ENCODE results near the gene HOXC10. TPM values are rescaled to one million over a fixed set of nuclear protein-coding genes. Genes with fewer than 3 reads are reported as not detected.

The HOXC10 gene
- polyA plus RNA-seq, 3 donors, result not detected

GRCh38 chr12:54030442-54030801 lies 45.5 kb downstream of the HOXC10 start:
- Mint-ChIP-seq H3K4me1 (peaks cover 21% of the 10 kb centered on the region), H3K27me3 (ENCODE audit: low read depth in 3 of 3) (peaks cover 93 to 98% (median 96%) of the 10 kb centered on the region in 3 donors), H3K27ac (no peak overlapping the region), H3K4me3 (peak overlapping the region in 1 of 2 donors; percentile 68), H3K36me3 (peaks cover 5 to 22% of the 10 kb centered on the region in 2 donors), H3K9me3 (peaks cover 6 to 40% (median 30%) of the 10 kb centered on the region in 7 donors)
- no peak overlapping the region for H2AFZ ChIP-seq (ENCODE audit: insufficient read depth, low read depth, low read length, poor library complexity, severe bottlenecking)
- no CpG with 5 or more reads among the region's 7 CpGs for WGBS (ENCODE audit: insufficient coverage)
- intact Hi-C loops (cut with micrococcal nuclease), result loop anchor here in 1 of 2 donors (10.0 kb wide), 1 partner anchor 56 kb away; the partner anchor contains the start of genes HOTAIR and HOXC11
- no peak overlapping the region for H3K4me3 ChIP-seq (replicated peaks in 1 of 3; ENCODE audit: low read depth in 2 of 3, low read length in 3 of 3)
- TF ChIP-seq, protein P1, sequence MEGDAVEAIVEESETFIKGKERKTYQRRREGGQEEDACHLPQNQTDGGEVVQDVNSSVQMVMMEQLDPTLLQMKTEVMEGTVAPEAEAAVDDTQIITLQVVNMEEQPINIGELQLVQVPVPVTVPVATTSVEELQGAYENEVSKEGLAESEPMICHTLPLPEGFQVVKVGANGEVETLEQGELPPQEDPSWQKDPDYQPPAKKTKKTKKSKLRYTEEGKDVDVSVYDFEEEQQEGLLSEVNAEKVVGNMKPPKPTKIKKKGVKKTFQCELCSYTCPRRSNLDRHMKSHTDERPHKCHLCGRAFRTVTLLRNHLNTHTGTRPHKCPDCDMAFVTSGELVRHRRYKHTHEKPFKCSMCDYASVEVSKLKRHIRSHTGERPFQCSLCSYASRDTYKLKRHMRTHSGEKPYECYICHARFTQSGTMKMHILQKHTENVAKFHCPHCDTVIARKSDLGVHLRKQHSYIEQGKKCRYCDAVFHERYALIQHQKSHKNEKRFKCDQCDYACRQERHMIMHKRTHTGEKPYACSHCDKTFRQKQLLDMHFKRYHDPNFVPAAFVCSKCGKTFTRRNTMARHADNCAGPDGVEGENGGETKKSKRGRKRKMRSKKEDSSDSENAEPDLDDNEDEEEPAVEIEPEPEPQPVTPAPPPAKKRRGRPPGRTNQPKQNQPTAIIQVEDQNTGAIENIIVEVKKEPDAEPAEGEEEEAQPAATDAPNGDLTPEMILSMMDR (IDR thresholded peaks at IDR 0.05), result no peak
- H4K20me1 ChIP-seq (ENCODE audit: insufficient read depth, low read length), result no peaks in the 10 kb centered on the region
- H3K9ac ChIP-seq (ENCODE audit: insufficient read depth, low read length, poor library complexity, severe bottlenecking), result no peak overlapping the region
- H3K4me2 ChIP-seq (replicated peaks; ENCODE audit: extremely low read depth, low read length, poor library complexity, severe bottlenecking), result no peak overlapping the region
- H3K27me3 ChIP-seq (ENCODE audit: control insufficient read depth in 2 of 2, insufficient read depth in 2 of 2, low read length in 2 of 2), result peaks cover 88 to 99% of the 10 kb centered on the region in 2 donors
- no peak for DNase-seq
- no peak overlapping the region for H3K27ac ChIP-seq (ENCODE audit: low read depth in 1 of 2, low read length in 2 of 2)
- H3K9me3 ChIP-seq (replicated peaks in 1 of 2; ENCODE audit: control insufficient read depth in 1 of 2, insufficient read depth in 1 of 2, low read length in 2 of 2), result peaks cover 26 to 52% of the 10 kb centered on the region in 2 donors
- no peaks in the 10 kb centered on the region for H3K79me2 ChIP-seq (ENCODE audit: insufficient read depth, low read length)
- no peaks in the 10 kb centered on the region for H3K4me1 ChIP-seq (ENCODE audit: control insufficient read depth in 1 of 2, insufficient read depth in 2 of 2, low read length in 2 of 2)
- no peaks in the 10 kb centered on the region for H3K36me3 ChIP-seq (replicated peaks in 1 of 2; ENCODE audit: control insufficient read depth in 1 of 2, insufficient read depth in 2 of 2, low read length in 2 of 2)

DNA sequence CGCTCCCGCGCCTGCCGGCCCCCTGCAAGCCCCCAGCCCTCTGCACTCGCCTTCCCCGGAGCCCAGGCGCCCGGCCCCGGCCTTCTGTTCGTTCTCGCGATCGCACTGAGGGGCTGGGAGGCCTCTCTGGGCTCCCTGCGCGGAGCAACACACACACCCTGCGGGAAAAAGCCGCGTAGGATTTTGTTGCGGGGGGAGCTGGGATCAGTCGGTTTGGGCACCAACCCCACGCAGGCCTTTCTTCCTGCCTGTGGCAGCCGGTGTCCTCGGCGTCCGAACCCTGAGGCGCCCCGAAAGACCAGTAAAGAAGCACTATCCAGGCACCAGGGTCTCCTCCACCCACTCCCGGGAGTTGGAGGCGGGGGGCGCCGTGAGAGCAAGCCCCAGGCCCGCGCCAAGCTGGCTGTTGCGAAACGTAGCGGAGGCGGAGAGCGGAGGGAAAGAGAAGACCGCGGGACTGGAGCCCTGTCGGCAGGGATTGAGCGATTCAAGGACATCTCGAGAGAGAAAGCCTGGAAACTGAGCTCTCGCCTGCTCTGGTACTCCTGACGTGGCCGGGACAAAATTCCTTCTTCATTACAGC lies 46.0 kb downstream of the HOXC10 start:
- H3K4me3 Mint-ChIP-seq, result peak overlapping the region in 1 of 2 donors; percentile 84
- Histone ChIP-seq H3K4me1 (ENCODE audit: control insufficient read depth in 1 of 2, insufficient read depth in 2 of 2, low read length in 2 of 2) (no peaks in the 10 kb centered on the region), H3K27me3 (ENCODE audit: control insufficient read depth in 2 of 2, insufficient read depth in 2 of 2, low read length in 2 of 2) (peaks cover 87 to 99% of the 10 kb centered on the region in 2 donors), H3K79me2 (ENCODE audit: insufficient read depth, low read length) (no peaks in the 10 kb centered on the region), H3K36me3 (replicated peaks in 1 of 2; ENCODE audit: control insufficient read depth in 1 of 2, insufficient read depth in 2 of 2, low read length in 2 of 2) (no peaks in the 10 kb centered on the region), H2AFZ (ENCODE audit: insufficient read depth, low read depth, low read length, poor library complexity, severe bottlenecking) (no peak overlapping the region), H4K20me1 (ENCODE audit: insufficient read depth, low read length) (no peaks in the 10 kb centered on the region), H3K27ac (ENCODE audit: low read depth in 1 of 2, low read length in 2 of 2) (no peak overlapping the region), H3K9ac (ENCODE audit: insufficient read depth, low read length, poor library complexity, severe bottlenecking) (no peak overlapping the region), H3K4me3 (replicated peaks in 1 of 3; ENCODE audit: low read depth in 2 of 3, low read length in 3 of 3) (no peak overlapping the region), H3K4me2 (replicated peaks; ENCODE audit: extremely low read depth, low read length, poor library complexity, severe bottlenecking) (no peak overlapping the region), H3K9me3 (replicated peaks in 1 of 2; ENCODE audit: control insufficient read depth in 1 of 2, insufficient read depth in 1 of 2, low read length in 2 of 2) (peaks cover 26 to 55% of the 10 kb centered on the region in 2 donors)
- peaks cover 21% of the 10 kb centered on the region for H3K4me1 Mint-ChIP-seq
- H3K27me3 Mint-ChIP-seq (ENCODE audit: low read depth in 3 of 3), result peaks cover 93 to 98% (median 96%) of the 10 kb centered on the region in 3 donors
- intact Hi-C loops (cut with micrococcal nuclease), result loop anchor here in 1 of 2 donors (10.0 kb wide), 1 partner anchor 56 kb away; the partner anchor contains the start of genes HOTAIR and HOXC11
- TF ChIP-seq, protein P1 (IDR thresholded peaks at IDR 0.05), result no peak
- no peak overlapping the region for H3K27ac Mint-ChIP-seq
- peaks cover 5 to 22% of the 10 kb centered on the region in 2 donors for H3K36me3 Mint-ChIP-seq
- no peak for DNase-seq
- WGBS (ENCODE audit: insufficient coverage), result 5% methylated on average over 41 of the region's 46 CpGs
- peaks cover 6 to 40% (median 30%) of the 10 kb centered on the region in 7 donors for H3K9me3 Mint-ChIP-seq

Measured in CD14-positive monocyte (primary cell).